Omental fat pad (tissue), 4 donors: ENCODE data around the gene PRR33. TPM values are rescaled to one million over a fixed set of nuclear protein-coding genes. Genes with fewer than 3 reads are reported as not detected.

Source experiments
- ATAC-seq: fragments of 150-250 bp; one replicate; pipeline ENCODE4 v1.9.1; 2016; ENCODE audit warnings: mild to moderate bottlenecking, moderate library complexity; ENCODE audit not compliant: low FRiP score
- DNase-seq: peaks from one replicate; pipeline ENCODE4 v3.0.0-alpha.2; 2019; ENCODE audit warnings: low spot score
- CTCF ChIP-seq, 3 donors: fragments of 450-650 bp; IDR thresholded peaks; one replicate each; pipeline ENCODE4 v1.5.1; 2016 to 2017; ENCODE audit warnings: antibody characterized with exemption in 3 of 3, mild to moderate bottlenecking in 3 of 3, moderate library complexity in 2 of 3
- total RNA-seq, 4 donors: library from RNA; depleted of rRNA; stranded (reverse); fragments of >200 nt; gene quantifications; one replicate each; pipeline ENCODE4 v1.1.0, GENCODE V29; 2016

PRR33 gene
- total RNA-seq, 4 donors from 2014 or later = not detected

GRCh38 chr11:1912289-1912878 is 20.7 kb upstream of the PRR33 start:
- TF ChIP-seq CTCF (IDR thresholded peaks at IDR 0.05) = no peak
- DNase-seq (no peak), ATAC-seq (no peak)

GRCh38 chr11:1909524-1909923 is 17.8 kb upstream of the PRR33 start:
- no peak for TF ChIP-seq CTCF (IDR thresholded peaks at IDR 0.05)
- ATAC-seq (no peak), DNase-seq (no peak)

GRCh38 chr11:1908618-1909017 is 16.9 kb upstream of the PRR33 start:
- ATAC-seq (no peak), DNase-seq (no peak)
- no peak for TF ChIP-seq CTCF (IDR thresholded peaks at IDR 0.05)

- ATAC-seq = no peak
- no peak for TF ChIP-seq CTCF (IDR thresholded peaks at IDR 0.05)
- no peak for DNase-seq
Observed at GRCh38 chr11:1906611-1907423, 15.1 kb upstream of the PRR33 start.

- ATAC-seq (no peak), DNase-seq (no peak)
- TF ChIP-seq CTCF (IDR thresholded peaks at IDR 0.05) = no peak
Observed at GRCh38 chr11:1906181-1906580, 14.5 kb upstream of the PRR33 start.

- ATAC-seq (no peak), DNase-seq (no peak)
- TF ChIP-seq CTCF (IDR thresholded peaks at IDR 0.05) = no peak
Observed at GRCh38 chr11:1899686-1900085, 8.0 kb upstream of the PRR33 start.

- no peak for DNase-seq
- no peak for TF ChIP-seq CTCF (IDR thresholded peaks at IDR 0.05)
- no peak for ATAC-seq
Observed at GRCh38 chr11:1899090-1899489, 7.4 kb upstream of the PRR33 start.
